A375 (cell line): ENCODE data around the gene CYB561D2. TPM values are rescaled to one million over a fixed set of nuclear protein-coding genes. Genes with fewer than 3 reads are reported as not detected.

Experiments used
- total RNA-seq: library from RNA; depleted of rRNA; stranded (reverse); fragments of >200 nt; shearing (Covaris generic); gene quantifications from 2 replicates; pipeline ENCODE4 v1.2.3, GENCODE V29; 2014; rRNA removed

CYB561D2 gene
- 27.0 and 29.1 TPM in 2 replicates for total RNA-seq

GRCh38 chr3:50350527-50351322 is at the start of gene CYB561D2, which contains the start of gene NPRL2:
Gene CYB561D2 (plus strand): TSS chr3:50350862. CDS start chr3:50351434, 572 bp downstream.
Gene NPRL2 (minus strand): TSS chr3:50350775. CDS start chr3:50350652, 123 bp downstream.

GRCh38 chr3:50303013-50303815 is 47.4 kb upstream of the CYB561D2 start, which contains the start of gene HYAL1:
Gene HYAL1 (minus strand): TSS chr3:50303574. CDS start chr3:50302956, 618 bp downstream.

DNA sequence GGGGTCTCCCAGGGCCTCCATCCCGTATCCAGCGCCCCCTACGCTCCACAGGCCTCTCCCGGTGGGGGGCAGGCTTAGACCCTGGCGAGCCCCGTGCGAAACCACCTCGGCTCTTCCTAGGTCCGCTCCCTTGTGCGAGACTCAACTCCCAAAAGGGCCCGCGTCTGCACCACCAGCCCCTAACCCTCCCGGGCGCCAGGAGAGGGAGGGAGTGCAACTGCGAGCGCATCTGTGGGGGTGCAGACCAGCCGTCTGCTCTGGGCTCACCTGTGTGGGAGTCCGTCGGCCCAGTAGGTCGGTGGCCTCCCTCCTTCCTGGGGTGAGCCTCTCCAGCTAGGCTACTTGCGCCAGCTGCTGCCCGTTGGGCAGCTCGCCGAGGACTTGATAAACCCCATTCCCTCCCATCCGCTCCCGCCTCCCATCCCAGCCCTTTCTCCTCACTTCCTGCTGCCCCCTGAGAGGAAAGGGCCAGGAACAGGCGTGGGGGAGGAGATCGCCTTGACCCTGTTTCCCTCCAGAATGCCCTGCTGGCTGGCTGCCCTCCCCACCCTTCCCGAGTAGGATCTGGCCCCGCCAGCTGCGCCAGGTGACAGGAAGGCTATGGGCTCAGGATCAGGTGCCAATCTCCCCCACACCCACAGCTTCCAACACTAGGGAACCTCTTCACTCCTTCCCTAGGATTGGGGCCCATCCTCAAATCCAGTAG is 28.1 kb upstream of the CYB561D2 start, which contains the start of gene HYAL2:
Gene HYAL2 (minus strand): TSS at position 360 of the 706 bp plus-strand sequence. CDS start 2,256 bp downstream, outside the sequence.

GRCh38 chr3:50327943-50328691 is 22.5 kb upstream of the CYB561D2 start, which contains the start of gene TUSC2:
Gene TUSC2 (minus strand): TSS chr3:50328223. CDS start chr3:50328099, 124 bp downstream.

GRCh38 chr3:50340448-50341329 is 10.0 kb upstream of the CYB561D2 start, which contains the start of gene RASSF1:
Gene RASSF1 (minus strand): TSS chr3:50340836. CDS start chr3:50340805, 31 bp downstream.

GRCh38 chr3:50345586-50346234 is 5.0 kb upstream of the CYB561D2 start, which contains the start of gene ZMYND10:
Gene ZMYND10 (minus strand): TSS chr3:50345732. CDS start chr3:50345579, 153 bp downstream.

GRCh38 chr3:50358911-50359759 is 8.5 kb downstream of the CYB561D2 start, which contains the start of gene TMEM115:
Gene TMEM115 (minus strand): TSS chr3:50359521. CDS start chr3:50359063, 458 bp downstream.

Other genes starting within 250 kb of the CYB561D2 start
- gene SEMA3F, start 195.5 kb upstream of the CYB561D2 start, total RNA-seq = 10.4 and 17.0 TPM in 2 replicates
- gene GNAT1, start 159.3 kb upstream of the CYB561D2 start, total RNA-seq = not detected in 2 replicates
- gene SLC38A3, start 145.6 kb upstream of the CYB561D2 start, total RNA-seq = 0.34 and 0.53 TPM in 2 replicates
- gene GNAI2, start 114.7 kb upstream of the CYB561D2 start, total RNA-seq = 151 and 172 TPM in 2 replicates
- 237 and 258 TPM in 2 replicates for gene SEMA3B, start 81.7 kb upstream of the CYB561D2 start, total RNA-seq
- gene LSMEM2, start 71.8 kb upstream of the CYB561D2 start, total RNA-seq = 0.15 and 1.2 TPM in 2 replicates
- 133 and 170 TPM in 2 replicates for gene IFRD2, start 58.4 kb upstream of the CYB561D2 start, total RNA-seq
- 8.4 and 9.2 TPM in 2 replicates for gene HYAL3, start 51.5 kb upstream of the CYB561D2 start, total RNA-seq
- 14.7 and 16.3 TPM in 2 replicates for gene NAA80, start 51.5 kb upstream of the CYB561D2 start, total RNA-seq
- 0.32 and 0.34 TPM in 2 replicates for gene HYAL1, start 47.3 kb upstream of the CYB561D2 start, total RNA-seq
- 40.3 and 41.5 TPM in 2 replicates for gene HYAL2, start 28.1 kb upstream of the CYB561D2 start, total RNA-seq
- gene TUSC2, start 22.6 kb upstream of the CYB561D2 start, total RNA-seq = 82.0 and 86.7 TPM in 2 replicates
- gene RASSF1, start 10.0 kb upstream of the CYB561D2 start, total RNA-seq = 11.2 and 15.8 TPM in 2 replicates
- gene ZMYND10, start 5.1 kb upstream of the CYB561D2 start, total RNA-seq = 1.9 and 4.0 TPM in 2 replicates
- 39.1 and 43.1 TPM in 2 replicates for gene NPRL2, start 87 bp upstream of the CYB561D2 start, total RNA-seq
- 54.7 and 59.0 TPM in 2 replicates for gene TMEM115, start 8.7 kb downstream of the CYB561D2 start, total RNA-seq
- not detected in 2 replicates for gene CACNA2D2, start 152.8 kb downstream of the CYB561D2 start, total RNA-seq
- 5.9 and 6.5 TPM in 2 replicates for gene C3orf18, start 216.9 kb downstream of the CYB561D2 start, total RNA-seq
- gene HEMK1, start 218.7 kb downstream of the CYB561D2 start, total RNA-seq = 18.3 and 20.5 TPM in 2 replicates